ENCODE measurements around the gene CELSR1.
"Not testable (repeated sequence)": the region's sequence is repeated elsewhere in the genome, so short reads cannot be mapped to it uniquely, and the experiment has no call there.

CELSR1 gene

DNA sequence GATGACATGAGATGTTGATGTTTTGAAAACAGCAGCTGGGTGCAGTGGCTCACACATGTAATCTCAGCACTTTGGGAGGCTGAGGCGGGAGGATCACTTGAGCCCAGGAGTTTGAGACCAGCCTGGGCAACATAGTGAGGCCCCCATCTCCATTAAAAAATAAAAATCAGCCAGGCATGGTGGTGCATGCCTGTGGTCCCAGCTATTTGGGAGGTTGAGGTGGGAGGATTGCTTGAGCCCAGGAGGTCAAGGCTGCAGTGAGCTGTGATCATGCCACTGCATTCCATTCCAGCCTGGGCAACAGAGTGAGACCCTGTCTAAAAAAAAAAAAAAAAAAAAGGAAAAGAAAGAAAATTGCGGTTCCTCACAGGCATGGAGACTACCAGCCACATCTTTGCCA, 224.6 kb downstream of the CELSR1 start:
- not testable (repeated sequence) for DNase-seq

GRCh38 chr22:46312056-46312455, 225.4 kb downstream of the CELSR1 start:
- DNase-seq: no peak

Measured in NCI-H748 treated with DMSO at 0.1 percent for 48 hours (cell line).